Measurements from ENCODE around the gene IDH3G.
A peak's percentile ranks its signal among the peaks of the same experiment; 100 is the strongest.

Gene IDH3G

GRCh38 chrX:153794018-153794896 lies at the start of gene IDH3G, which contains the start of gene SSR4:
Gene IDH3G (minus strand): TSS chrX:153794375. CDS start chrX:153794326, 49 bp downstream.
Gene SSR4 (plus strand): TSS chrX:153794668. CDS start chrX:153794688, 20 bp downstream.
- no peak for TF ChIP-seq CTCF (IDR thresholded peaks at IDR 0.05; ENCODE audit: control insufficient read depth, extremely low read depth, insufficient read depth)
- peak; percentile 76 for DNase-seq (ENCODE audit: low read depth)
- H3K4me3 ChIP-seq (ENCODE audit: low read depth, low read length) = peak within 1 kb of the TSS; percentile 82

- H3K4me3 ChIP-seq (ENCODE audit: low read depth, low read length) = no peak overlapping the region
- no peak for TF ChIP-seq CTCF (IDR thresholded peaks at IDR 0.05; ENCODE audit: control insufficient read depth, extremely low read depth, insufficient read depth)
- no peak for DNase-seq (ENCODE audit: low read depth)
Observed at GRCh38 chrX:153836921-153837320, 42.7 kb upstream of the IDH3G start.

GRCh38 chrX:153832728-153833127 lies 38.6 kb upstream of the IDH3G start:
- no peak overlapping the region for H3K4me3 ChIP-seq (ENCODE audit: low read depth, low read length)
- DNase-seq (ENCODE audit: low read depth) = no peak
- TF ChIP-seq CTCF (IDR thresholded peaks at IDR 0.05; ENCODE audit: control insufficient read depth, extremely low read depth, insufficient read depth) = no peak

GRCh38 chrX:153831429-153832150 lies 37.4 kb upstream of the IDH3G start:
- no peak for TF ChIP-seq CTCF (IDR thresholded peaks at IDR 0.05; ENCODE audit: control insufficient read depth, extremely low read depth, insufficient read depth)
- H3K4me3 ChIP-seq (ENCODE audit: low read depth, low read length) = no peak overlapping the region
- DNase-seq (ENCODE audit: low read depth) = no peak

- TF ChIP-seq CTCF (IDR thresholded peaks at IDR 0.05; ENCODE audit: control insufficient read depth, extremely low read depth, insufficient read depth) = no peak
Observed at GRCh38 chrX:153830640-153831428, 36.7 kb upstream of the IDH3G start.

GRCh38 chrX:153829799-153830639 lies 35.8 kb upstream of the IDH3G start, which contains the start of gene PDZD4:
Gene PDZD4 (minus strand): TSS chrX:153830544. CDS start chrX:153830298, 246 bp downstream.
- H3K4me3 ChIP-seq (ENCODE audit: low read depth, low read length) = 0 out of 2 replicates have a peak within 1 kb of the TSS, but pooled peaks have one; percentile 26
- no peak for TF ChIP-seq CTCF (IDR thresholded peaks at IDR 0.05; ENCODE audit: control insufficient read depth, extremely low read depth, insufficient read depth)
- no peak for DNase-seq (ENCODE audit: low read depth)

More at GRCh38 chrX:153830640-153831428, 36.7 kb upstream of the IDH3G start:
- H3K4me3 ChIP-seq (ENCODE audit: low read depth, low read length) = no peak overlapping the region
- no peak for DNase-seq (ENCODE audit: low read depth)
